GM19239 (cell line): ENCODE results near the gene ANO4.
"Not testable (repeated sequence)": the region's sequence is repeated elsewhere in the genome, so short reads cannot be mapped to it uniquely, and the experiment has no call there.

Experiments used
- DNase-seq: peaks from one replicate; pipeline ENCODE4 v3.0.0; 2011; ENCODE audit warnings: low spot score; ENCODE audit not compliant: insufficient read length
- FAIRE-seq: peaks from 2 replicates; lab custom pipeline; 2011; peaks lifted over from hg19 to GRCh38; lab: Jason Lieb, UNC

ANO4 gene

DNA sequence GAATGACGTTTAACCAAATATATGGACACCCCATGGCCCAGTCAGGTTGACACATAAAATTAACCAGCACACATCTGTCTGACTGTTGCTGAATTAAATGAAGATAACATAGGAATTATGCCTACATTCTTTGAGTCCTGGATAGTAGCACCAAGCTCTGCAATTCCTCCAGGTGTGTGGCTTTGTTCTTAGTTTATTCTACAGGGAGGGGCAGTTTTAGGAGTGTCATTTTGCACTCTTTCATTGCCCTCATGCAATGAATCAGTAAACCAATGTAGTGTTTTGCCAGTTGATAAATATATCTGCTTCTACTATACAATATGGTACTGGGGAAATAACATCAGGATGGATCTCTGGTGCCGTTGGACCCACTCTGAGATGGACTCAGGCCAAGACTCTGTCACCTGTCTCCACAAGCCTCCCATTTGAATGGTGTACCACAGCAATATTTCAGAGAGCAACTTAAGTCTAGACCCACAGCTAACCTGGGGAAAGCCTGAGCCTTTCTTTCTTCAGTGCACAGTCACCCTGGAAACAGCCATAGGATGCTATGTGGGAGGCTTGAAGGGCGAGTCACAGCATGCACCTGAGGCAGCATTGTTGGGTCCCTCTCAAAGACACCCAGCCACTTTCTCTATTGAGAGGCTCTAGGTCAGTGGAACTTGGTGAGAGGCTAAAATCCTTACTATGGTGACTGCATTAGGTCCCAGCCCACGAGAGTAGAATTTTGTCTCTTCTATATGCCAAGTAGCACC lies 73.2 kb downstream of the ANO4 start:
- no peak for FAIRE-seq
- DNase-seq = no peak

GRCh38 chr12:100868487-100868886 lies 73.9 kb downstream of the ANO4 start:
- DNase-seq = no peak
- FAIRE-seq = no peak

DNA sequence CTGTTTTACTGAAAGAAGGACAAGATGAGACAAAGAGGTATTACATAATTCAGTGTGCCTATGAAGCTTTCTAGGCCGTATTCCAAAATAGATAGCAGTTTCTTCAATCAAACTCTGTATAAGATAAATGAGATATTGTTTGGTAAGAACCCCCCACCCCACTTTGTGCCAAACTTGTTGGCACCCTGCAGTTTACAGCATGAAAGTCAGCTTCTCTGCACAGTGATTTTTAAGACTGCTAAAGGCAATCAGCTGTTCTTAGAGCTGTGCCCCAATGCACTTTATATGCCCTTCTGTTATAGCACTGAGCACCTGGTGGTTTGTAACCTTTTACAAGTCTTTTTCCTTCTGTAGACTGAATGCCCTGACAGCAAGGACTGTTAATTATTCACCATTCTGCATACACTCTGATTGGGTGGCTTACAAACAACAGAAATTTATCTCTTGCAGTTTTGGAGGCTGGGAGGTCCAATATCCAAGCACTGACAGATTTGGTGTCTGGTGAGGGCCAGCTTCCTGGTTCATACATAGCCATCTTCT lies 76.7 kb downstream of the ANO4 start:
- FAIRE-seq (no peak), DNase-seq (no peak)

GRCh38 chr12:100875156-100875555 lies 80.6 kb downstream of the ANO4 start:
- FAIRE-seq (no peak), DNase-seq (no peak)

GRCh38 chr12:100875771-100876170 lies 81.2 kb downstream of the ANO4 start:
- no peak for FAIRE-seq

DNA sequence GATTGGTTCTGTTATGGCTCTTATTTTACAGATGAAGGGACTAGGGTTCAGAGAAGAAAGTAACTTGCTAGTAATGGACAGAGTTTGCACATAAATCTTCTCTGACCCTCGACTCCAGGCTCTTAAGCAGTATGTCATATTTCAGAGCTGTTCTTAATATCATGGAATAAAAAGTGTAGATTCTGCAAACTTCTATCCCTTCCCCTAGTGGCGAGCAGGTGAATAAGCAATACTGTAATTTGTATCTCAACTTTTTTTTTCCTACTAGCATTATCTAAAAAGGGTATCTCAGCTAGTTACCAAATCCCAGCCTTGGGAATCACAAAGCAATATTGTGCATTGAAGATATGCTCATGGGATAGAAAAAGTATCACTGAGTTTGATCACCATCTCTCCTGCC lies 83.2 kb downstream of the ANO4 start:
- DNase-seq (no peak), FAIRE-seq (no peak)

More at GRCh38 chr12:100875771-100876170, 81.2 kb downstream of the ANO4 start:
- no peak for DNase-seq

GRCh38 chr12:100895192-100895591 lies 100.6 kb downstream of the ANO4 start:
- DNase-seq = no peak
- FAIRE-seq = no peak

DNA sequence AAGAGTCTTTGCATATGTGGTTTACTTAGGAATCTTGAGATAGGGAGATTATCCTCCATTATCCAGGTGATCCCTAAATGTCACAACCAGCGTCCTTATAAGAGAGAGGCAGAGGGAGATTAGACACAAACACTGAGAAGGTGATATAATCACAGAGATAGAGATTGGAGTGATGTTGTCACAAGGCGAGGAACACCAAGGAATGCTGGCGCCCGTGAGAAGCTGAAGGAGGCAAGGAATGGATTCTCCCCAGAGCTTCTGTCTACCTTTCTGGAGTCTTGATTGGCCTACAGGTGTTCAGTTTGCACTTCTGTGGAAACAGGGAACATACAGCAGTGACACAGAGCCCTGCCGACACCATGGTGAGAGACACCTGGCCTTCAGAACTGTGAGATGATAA lies 101.6 kb downstream of the ANO4 start:
- FAIRE-seq (no peak), DNase-seq (no peak)

- FAIRE-seq (no peak), DNase-seq (no peak)
Measured at GRCh38 chr12:100897240-100897639, 102.7 kb downstream of the ANO4 start.

- no peak for DNase-seq
- no peak for FAIRE-seq
Measured at GRCh38 chr12:100899301-100899700, 104.7 kb downstream of the ANO4 start.

DNA sequence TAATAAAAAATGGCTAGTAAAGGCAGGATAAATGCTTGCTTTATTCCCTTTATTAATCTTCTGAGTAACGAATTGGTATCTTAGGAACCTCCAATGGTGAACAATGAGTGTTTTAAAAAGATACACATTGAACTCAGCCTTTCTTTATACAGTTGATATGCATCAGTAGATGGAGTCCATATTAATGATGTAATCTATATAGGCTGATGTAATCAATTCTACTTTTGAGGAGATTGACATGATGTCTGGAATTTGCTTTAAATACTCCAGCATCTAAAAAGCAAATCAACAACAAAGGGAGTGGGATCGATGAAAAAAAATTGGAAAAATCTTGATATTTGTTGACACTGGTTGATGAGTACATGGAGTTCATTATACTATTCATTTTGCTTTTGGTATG lies 106.2 kb downstream of the ANO4 start:
- FAIRE-seq = no peak

DNA sequence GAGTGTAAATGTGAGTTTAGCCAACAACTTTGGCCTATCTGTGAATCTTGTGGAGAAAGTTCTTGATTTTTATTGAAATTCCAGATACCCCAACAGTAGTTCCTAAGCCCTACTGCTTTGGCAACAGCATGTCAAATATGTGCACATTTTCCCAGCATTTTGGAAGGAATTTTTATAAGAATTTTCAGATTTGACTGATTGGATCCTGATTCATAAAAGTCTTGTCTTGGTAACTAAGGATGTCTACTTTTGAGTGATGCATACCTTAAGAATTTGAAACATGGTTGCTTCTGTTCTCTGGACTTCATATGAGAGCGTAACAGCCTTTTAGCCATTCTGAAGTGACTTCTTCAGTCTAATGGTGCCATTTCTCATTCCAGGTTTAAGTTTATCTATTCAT lies 106.7 kb downstream of the ANO4 start:
- DNase-seq = no peak
- FAIRE-seq = no peak

More for the DNA sequence above, 106.2 kb downstream of the ANO4 start:
- DNase-seq = no peak

GRCh38 chr12:100904270-100904669 lies 109.7 kb downstream of the ANO4 start:
- no peak for FAIRE-seq
- no peak for DNase-seq

DNA sequence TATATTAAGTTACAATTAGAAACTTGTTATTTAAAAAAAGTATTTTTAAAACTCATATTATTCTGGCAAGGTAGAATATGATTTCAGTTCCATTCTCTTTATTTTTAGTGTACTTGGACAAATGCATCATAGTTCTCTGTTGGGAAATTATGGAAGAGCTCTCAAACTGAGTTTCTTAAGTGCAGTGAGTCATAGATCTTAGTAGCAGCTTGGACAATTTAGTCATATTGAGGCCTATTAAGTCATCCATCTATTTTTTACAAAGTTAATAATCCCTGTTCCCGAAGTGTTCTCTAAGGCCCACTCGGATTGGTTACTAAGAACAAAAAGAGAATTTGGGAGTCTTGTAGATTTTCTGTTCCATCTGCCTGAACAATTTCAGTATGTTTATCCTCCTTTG lies 113.9 kb downstream of the ANO4 start:
- no peak for DNase-seq
- FAIRE-seq = no peak

DNA sequence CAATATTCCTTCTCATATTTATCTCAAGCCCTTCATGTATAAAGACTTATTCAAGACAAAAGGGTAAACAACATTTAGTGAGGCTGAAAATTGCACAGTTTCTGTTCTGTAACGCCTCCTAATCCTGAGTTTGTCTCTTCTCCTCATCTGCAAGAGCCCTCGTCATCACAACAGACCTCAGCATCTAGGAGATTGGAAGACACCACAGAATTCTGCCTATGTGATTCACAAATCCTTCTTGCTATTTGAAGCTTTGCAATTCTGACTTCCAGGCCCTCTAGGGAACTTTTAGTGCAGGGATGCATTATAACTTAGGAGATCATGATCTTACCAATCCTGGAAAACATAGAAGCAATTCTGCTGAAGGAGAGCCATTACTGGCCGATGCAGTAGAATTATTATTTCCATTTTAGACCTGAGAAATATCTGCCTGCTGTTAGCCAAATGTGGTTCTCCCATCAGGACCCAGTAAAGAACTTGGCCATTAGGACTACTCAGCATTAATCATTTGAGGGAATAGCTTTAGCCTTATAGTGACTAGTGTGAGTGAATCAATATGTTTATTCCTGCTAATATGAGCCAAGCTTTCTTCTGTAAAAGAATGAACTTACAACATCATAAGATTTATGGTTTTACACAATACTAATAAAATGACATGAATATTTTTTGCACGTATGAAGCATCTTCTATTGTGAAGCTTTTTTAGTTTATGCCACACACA lies 119.5 kb downstream of the ANO4 start:
- FAIRE-seq = no peak
- no peak for DNase-seq

- FAIRE-seq (no peak), DNase-seq (no peak)
Measured at GRCh38 chr12:100919116-100919515, 124.5 kb downstream of the ANO4 start.

GRCh38 chr12:100920493-100920892 lies 125.9 kb downstream of the ANO4 start:
- FAIRE-seq (no peak), DNase-seq (no peak)

GRCh38 chr12:100926669-100927248 lies 132.2 kb downstream of the ANO4 start:
- FAIRE-seq = no peak
- DNase-seq = no peak

GRCh38 chr12:100927826-100928225 lies 133.2 kb downstream of the ANO4 start:
- FAIRE-seq (no peak), DNase-seq (no peak)

- FAIRE-seq (no peak), DNase-seq (no peak)
Measured at GRCh38 chr12:100932571-100932970, 138.0 kb downstream of the ANO4 start.

DNA sequence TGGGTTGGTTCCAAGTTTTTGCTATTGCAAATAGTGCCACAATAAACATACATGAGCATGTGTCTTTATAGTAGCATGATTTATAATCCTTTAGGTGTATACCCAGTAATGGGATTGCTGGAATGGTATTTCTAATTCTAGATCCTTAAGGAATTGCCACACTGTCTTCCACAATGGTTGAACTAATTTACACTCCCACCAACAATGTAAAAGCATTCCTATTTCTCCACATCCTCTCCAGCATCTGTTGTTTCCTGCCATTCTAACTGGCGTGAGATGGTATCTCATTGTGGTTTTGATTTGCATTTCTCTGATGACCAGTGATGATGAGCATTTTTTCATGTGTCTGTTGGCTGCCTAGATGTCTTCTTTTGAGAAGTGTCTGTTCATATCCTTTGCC lies 139.0 kb downstream of the ANO4 start:
- DNase-seq, FAIRE-seq: not testable (repeated sequence)
